GM10847 (cell line): ENCODE data around the gene BLM.

Experiments used
- POLR2A ChIP-seq: IDR thresholded peaks from 2 replicates; pipeline ENCODE4 v1.6.1; 2011; ENCODE audit not compliant: insufficient read length; ENCODE audit errors: extremely low read depth

Gene BLM

GRCh38 chr15:90819850-90820249 is 102.7 kb downstream of the BLM start:
- no peak for TF ChIP-seq POLR2A

- no peak for TF ChIP-seq POLR2A
Observed at GRCh38 chr15:90820481-90820880, 103.3 kb downstream of the BLM start.

GRCh38 chr15:90822204-90822955 is 105.2 kb downstream of the BLM start:
- no peak for TF ChIP-seq POLR2A

DNA sequence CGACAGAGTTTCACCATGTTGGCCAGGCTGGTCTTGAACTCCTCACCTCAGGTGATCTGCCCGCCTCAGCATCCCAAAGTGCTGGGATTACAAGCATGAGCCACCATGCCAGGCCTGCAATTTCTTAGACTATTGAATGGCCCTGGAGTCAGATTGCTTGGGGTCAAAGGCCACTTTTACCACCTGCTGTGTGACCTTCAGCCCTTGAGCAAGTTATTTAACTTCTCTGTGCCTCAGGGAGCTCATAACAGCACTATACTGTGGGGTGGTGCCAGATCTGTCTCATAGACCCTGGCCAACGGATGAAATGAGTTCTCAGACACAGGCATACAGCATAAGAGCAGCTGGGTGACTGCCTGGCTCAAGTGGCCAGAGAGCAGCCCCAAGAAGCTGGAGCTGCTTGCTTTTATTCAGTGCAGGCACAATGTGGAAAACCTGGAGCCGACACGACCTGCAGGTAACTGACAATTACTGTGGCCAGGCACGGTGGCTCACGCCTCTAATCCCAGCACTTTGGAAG is 106.4 kb downstream of the BLM start:
- no peak for TF ChIP-seq POLR2A

DNA sequence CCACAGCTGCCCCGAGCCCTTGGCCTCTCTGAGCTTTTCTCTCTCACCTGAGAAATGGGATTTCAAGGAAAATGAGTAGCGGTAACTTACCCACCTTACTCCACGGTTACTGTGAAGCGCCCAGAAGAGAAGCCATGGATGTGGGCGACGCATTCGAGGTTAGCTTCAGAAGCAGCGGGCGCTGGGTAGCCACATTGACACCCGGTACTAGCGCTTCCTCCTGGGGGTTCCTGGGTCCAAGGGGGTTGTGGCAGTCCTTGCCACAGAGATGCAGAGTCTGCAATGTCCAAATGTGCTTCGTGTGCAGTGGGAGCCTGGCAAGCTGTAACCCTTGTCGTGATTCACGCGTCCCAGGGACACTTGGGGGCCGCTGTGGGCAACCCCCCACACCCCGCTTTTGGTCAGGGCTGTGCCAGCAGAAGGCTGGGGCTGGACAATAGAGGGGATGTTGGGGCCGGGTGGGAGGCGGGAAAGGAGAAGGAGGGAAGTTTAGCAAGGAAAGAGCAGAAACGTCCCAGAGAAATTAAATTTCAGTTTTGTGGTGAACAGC is 109.8 kb downstream of the BLM start:
- TF ChIP-seq POLR2A = no peak

GRCh38 chr15:90828111-90828510 is 111.0 kb downstream of the BLM start:
- no peak for TF ChIP-seq POLR2A

GRCh38 chr15:90829126-90829525 is 112.0 kb downstream of the BLM start:
- TF ChIP-seq POLR2A = no peak

DNA sequence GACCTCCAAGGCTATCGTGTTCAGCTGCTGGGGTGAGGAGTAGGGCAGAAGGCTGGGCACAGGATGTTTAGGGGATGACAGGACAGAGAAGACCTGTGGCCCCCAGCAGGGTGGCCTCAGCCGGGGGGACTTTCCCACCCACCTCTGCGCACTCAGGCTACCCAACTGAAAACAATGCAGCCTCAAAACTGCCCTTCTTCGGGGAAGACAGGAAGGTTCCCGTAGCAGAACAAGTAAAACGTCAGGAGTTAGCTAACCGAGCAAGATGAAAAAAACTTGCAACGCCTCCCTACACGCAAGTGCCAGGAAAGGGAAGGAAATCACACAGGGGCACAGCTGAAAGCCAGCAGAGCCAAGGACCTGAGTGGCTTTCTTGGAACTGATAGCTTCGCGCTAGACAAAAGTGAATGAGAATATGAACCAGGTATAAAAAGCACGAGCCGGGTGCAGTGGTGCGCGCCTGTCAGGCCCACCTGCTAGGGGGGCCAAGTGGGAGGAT is 112.8 kb downstream of the BLM start:
- no peak for TF ChIP-seq POLR2A

GRCh38 chr15:90834626-90835025 is 117.5 kb downstream of the BLM start:
- TF ChIP-seq POLR2A = no peak

- TF ChIP-seq POLR2A = no peak
Observed at GRCh38 chr15:90836296-90836871, 119.2 kb downstream of the BLM start.

DNA sequence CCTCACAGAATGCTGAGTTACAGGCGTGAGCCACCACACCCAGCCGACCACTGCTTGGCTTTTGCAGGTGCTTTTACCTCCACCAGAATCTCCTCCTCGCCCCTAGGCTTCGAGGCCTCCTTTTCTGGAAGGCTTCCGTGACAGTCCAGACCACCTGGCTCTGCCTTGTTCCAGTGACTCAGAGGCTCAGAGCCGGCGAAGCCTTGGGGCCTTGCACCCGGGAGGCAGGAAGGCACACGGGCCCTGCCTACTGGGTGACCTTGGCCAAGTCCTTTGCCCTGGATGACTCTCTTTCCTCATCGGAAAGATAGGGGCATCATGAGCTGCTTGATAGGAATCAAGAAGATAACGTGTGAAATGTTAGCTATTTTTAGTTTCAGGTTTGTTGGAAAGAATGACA is 119.9 kb downstream of the BLM start:
- no peak for TF ChIP-seq POLR2A

- no peak for TF ChIP-seq POLR2A
Observed at GRCh38 chr15:90838139-90838538, 121.0 kb downstream of the BLM start.

DNA sequence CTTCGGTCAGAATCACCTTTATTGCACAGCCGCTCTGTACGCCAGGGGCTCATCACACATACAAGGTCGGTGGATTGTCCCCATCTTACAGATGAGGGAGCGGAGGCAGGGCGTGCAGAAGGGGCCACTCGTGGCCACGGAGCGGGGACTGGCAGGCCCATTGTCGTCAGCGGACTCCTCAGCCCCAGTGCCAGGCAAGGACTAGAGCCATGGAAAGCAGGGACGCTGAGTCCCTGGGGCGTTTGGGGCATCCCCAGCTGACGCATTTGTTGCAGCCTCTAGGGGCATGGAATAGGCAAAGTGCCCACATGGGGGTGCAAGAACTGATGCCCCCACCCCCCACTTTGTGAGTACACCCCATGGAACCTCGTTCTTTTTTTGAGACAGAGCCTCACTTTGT is 121.4 kb downstream of the BLM start:
- TF ChIP-seq POLR2A = no peak

- peak; percentile 43 for TF ChIP-seq POLR2A
Observed at GRCh38 chr15:90839187-90840071, 122.3 kb downstream of the BLM start.

GRCh38 chr15:90840157-90840855 is 123.2 kb downstream of the BLM start:
- no peak for TF ChIP-seq POLR2A
